ENCODE results near the gene IMPACT.

The IMPACT gene

GRCh38 chr18:24421831-24422230 lies 4.6 kb upstream of the IMPACT start:
- no peak for DNase-seq (ENCODE audit: low read depth in 2 of 2)

- DNase-seq (ENCODE audit: low read depth in 2 of 2): no peak
Measured at GRCh38 chr18:24426073-24426397, 435 bp upstream of the IMPACT start.

- no peak for DNase-seq (ENCODE audit: low read depth in 2 of 2)
Measured at GRCh38 chr18:24427484-24427883, 1.0 kb downstream of the IMPACT start.

GRCh38 chr18:24428709-24429108 lies 2.2 kb downstream of the IMPACT start:
- DNase-seq (ENCODE audit: low read depth in 2 of 2): no peak

- DNase-seq (ENCODE audit: low read depth in 2 of 2): no peak
Measured at GRCh38 chr18:24429188-24429587, 2.7 kb downstream of the IMPACT start.

- DNase-seq (ENCODE audit: low read depth in 2 of 2): no peak
Measured at GRCh38 chr18:24432618-24433017, 6.1 kb downstream of the IMPACT start.

GRCh38 chr18:24436939-24437338 lies 10.5 kb downstream of the IMPACT start:
- no peak for DNase-seq (ENCODE audit: low read depth in 2 of 2)

GRCh38 chr18:24443870-24444269 lies 17.4 kb downstream of the IMPACT start:
- DNase-seq (ENCODE audit: low read depth in 2 of 2): no peak

- DNase-seq (ENCODE audit: low read depth in 2 of 2): no peak
Measured at GRCh38 chr18:24446453-24446852, 20.0 kb downstream of the IMPACT start.

- no peak for DNase-seq (ENCODE audit: low read depth in 2 of 2)
Measured at GRCh38 chr18:24446953-24447538, 20.6 kb downstream of the IMPACT start.

- DNase-seq (ENCODE audit: low read depth in 2 of 2): no peak
Measured at GRCh38 chr18:24447961-24448360, 21.5 kb downstream of the IMPACT start.

- no peak for DNase-seq (ENCODE audit: low read depth in 2 of 2)
Measured at GRCh38 chr18:24456549-24456948, 30.1 kb downstream of the IMPACT start.

- no peak for DNase-seq (ENCODE audit: low read depth in 2 of 2)
Measured at GRCh38 chr18:24459772-24460171, 33.3 kb downstream of the IMPACT start.

GRCh38 chr18:24460388-24460787 lies 33.9 kb downstream of the IMPACT start, which contains the start of gene HRH4:
Gene HRH4 (plus strand): TSS chr18:24460637. CDS start chr18:24460729, 92 bp downstream.
- no peak for DNase-seq (ENCODE audit: low read depth in 2 of 2)

GRCh38 chr18:24461996-24462395 lies 35.5 kb downstream of the IMPACT start:
- DNase-seq (ENCODE audit: low read depth in 2 of 2): no peak

- no peak for DNase-seq (ENCODE audit: low read depth in 2 of 2)
Measured at GRCh38 chr18:24462838-24463775, 36.6 kb downstream of the IMPACT start.

GRCh38 chr18:24465486-24465885 lies 39.0 kb downstream of the IMPACT start:
- DNase-seq (ENCODE audit: low read depth in 2 of 2): no peak

GRCh38 chr18:24466771-24467170 lies 40.3 kb downstream of the IMPACT start:
- DNase-seq (ENCODE audit: low read depth in 2 of 2): no peak

- no peak for DNase-seq (ENCODE audit: low read depth in 2 of 2)
Measured at GRCh38 chr18:24470022-24470618, 43.6 kb downstream of the IMPACT start.

GRCh38 chr18:24470805-24471204 lies 44.3 kb downstream of the IMPACT start:
- no peak for DNase-seq (ENCODE audit: low read depth in 2 of 2)

GRCh38 chr18:24472591-24472990 lies 46.1 kb downstream of the IMPACT start:
- DNase-seq (ENCODE audit: low read depth in 2 of 2): no peak

- no peak for DNase-seq (ENCODE audit: low read depth in 2 of 2)
Measured at GRCh38 chr18:24474406-24474805, 47.9 kb downstream of the IMPACT start.

Data from stimulated activated CD4-positive, alpha-beta T cell treated with anti-CD3 and anti-CD28 coated beads, Interleukin-1b, Interleukin-23, amount 100 ng/mL, for 4 hours (primary cell).